Cerebellar cortex (tissue), 1 donor: ENCODE data around the gene ADGRA3.

ENCODE experiments used
- DNase-seq: peaks from one replicate; pipeline ENCODE4 v3.0.0-alpha.2; 2015; ENCODE audit warnings: low spot score

ADGRA3 gene

GRCh38 chr4:22512306-22512705 lies 3.6 kb downstream of the ADGRA3 start:
- no peak for DNase-seq

- DNase-seq, result no peak
Measured at GRCh38 chr4:22510750-22511149, 5.1 kb downstream of the ADGRA3 start.

- DNase-seq, result no peak
Measured at GRCh38 chr4:22508376-22508775, 7.5 kb downstream of the ADGRA3 start.

GRCh38 chr4:22504922-22505321 lies 10.9 kb downstream of the ADGRA3 start:
- DNase-seq, result no peak

- DNase-seq, result no peak
Measured at GRCh38 chr4:22504447-22504846, 11.4 kb downstream of the ADGRA3 start.

- DNase-seq, result no peak
Measured at GRCh38 chr4:22502895-22503814, 12.7 kb downstream of the ADGRA3 start.

GRCh38 chr4:22501715-22502095 lies 14.2 kb downstream of the ADGRA3 start:
- no peak for DNase-seq

- DNase-seq, result no peak
Measured at GRCh38 chr4:22500831-22501714, 14.8 kb downstream of the ADGRA3 start.

GRCh38 chr4:22500128-22500611 lies 15.7 kb downstream of the ADGRA3 start:
- DNase-seq, result no peak

GRCh38 chr4:22498866-22499265 lies 17.0 kb downstream of the ADGRA3 start:
- no peak for DNase-seq

- no peak for DNase-seq
Measured at GRCh38 chr4:22496165-22496813, 19.6 kb downstream of the ADGRA3 start.

- DNase-seq, result no peak
Measured at GRCh38 chr4:22493523-22493922, 22.3 kb downstream of the ADGRA3 start.

GRCh38 chr4:22492987-22493386 lies 22.9 kb downstream of the ADGRA3 start:
- no peak for DNase-seq

GRCh38 chr4:22491939-22492338 lies 23.9 kb downstream of the ADGRA3 start:
- DNase-seq, result no peak

GRCh38 chr4:22490718-22491315 lies 25.0 kb downstream of the ADGRA3 start:
- no peak for DNase-seq

- DNase-seq, result no peak
Measured at GRCh38 chr4:22488106-22488505, 27.8 kb downstream of the ADGRA3 start.

GRCh38 chr4:22487328-22487727 lies 28.5 kb downstream of the ADGRA3 start:
- no peak for DNase-seq

- DNase-seq, result no peak
Measured at GRCh38 chr4:22486276-22486675, 29.6 kb downstream of the ADGRA3 start.

GRCh38 chr4:22485737-22486136 lies 30.1 kb downstream of the ADGRA3 start:
- no peak for DNase-seq

GRCh38 chr4:22483551-22483981 lies 32.3 kb downstream of the ADGRA3 start:
- no peak for DNase-seq

- no peak for DNase-seq
Measured at GRCh38 chr4:22482250-22483127, 33.4 kb downstream of the ADGRA3 start.
